PC-9 (cell line): ENCODE measurements around the gene CTDSP1. TPM values are rescaled to one million over a fixed set of nuclear protein-coding genes. Genes with fewer than 3 reads are reported as not detected.

Experiments used
- BruUV-seq: library from RNA; stranded (reverse); fragments of 400-500 nt; replicated peaks from 2 replicates; lab custom pipeline; 2021; lab: Mats Ljungman, UMichigan
- CTCF ChIA-PET: fragments of 300-600 bp; sonication (Branson Sonifier 250); formaldehyde crosslinking; loops from one replicate; lab custom pipeline; 2022; ENCODE audit warnings: antibody characterized with exemption; lab: Charles Lee
- POLR2A ChIA-PET: fragments of 300-600 bp; sonication (Branson Sonifier 250); formaldehyde crosslinking; loops from one replicate; lab custom pipeline; 2022; ENCODE audit warnings: antibody characterized with exemption; ENCODE audit not compliant: unreplicated experiment; lab: Charles Lee
- DNase-seq, 2 experiments: peaks; one replicate each; pipeline versions ENCODE4 v3.0.0 to v3.0.0-alpha.2; 2015 to 2022; ENCODE audit warnings: mixed read lengths in 1 of 2
- H2AFZ ChIP-seq: fragments of 200-600 bp; sonication (generic); 2 replicates; pipeline ENCODE4 v1.8.1; 2017; ENCODE audit warnings: antibody characterized with exemption
- H3F3A ChIP-seq: fragments of 200-600 bp; sonication (generic); 2 replicates; pipeline ENCODE4 v1.8.1; 2017; ENCODE audit warnings: antibody characterized with exemption, mild to moderate bottlenecking, low read depth; ENCODE audit not compliant: insufficient read depth
- H3K27ac ChIP-seq: fragments of 200-600 bp; sonication (generic); 2 replicates; pipeline ENCODE4 v1.6.1; 2016; ENCODE audit warnings: mixed run types
- H3K27me3 ChIP-seq: fragments of 200-600 bp; sonication (generic); 2 replicates; pipeline ENCODE4 v1.6.1; 2016; ENCODE audit warnings: low read depth, mixed run types; ENCODE audit not compliant: insufficient read depth
- H3K36me3 ChIP-seq: fragments of 200-600 bp; sonication (generic); 2 replicates; pipeline ENCODE4 v1.6.1; 2016; ENCODE audit warnings: low read depth, mixed run types
- H3K4me1 ChIP-seq: fragments of 200-600 bp; sonication (generic); replicated peaks from 2 replicates; pipeline ENCODE4 v1.6.1; 2016; ENCODE audit warnings: mixed run types; ENCODE audit not compliant: insufficient read depth
- H3K4me2 ChIP-seq: fragments of 200-600 bp; sonication (generic); 2 replicates; pipeline ENCODE4 v1.6.1; 2017; ENCODE audit warnings: mixed run types
- H3K4me3 ChIP-seq: fragments of 200-600 bp; sonication (generic); 2 replicates; pipeline ENCODE4 v1.6.1; 2016; ENCODE audit warnings: mixed run types
- H3K79me2 ChIP-seq: fragments of 200-600 bp; sonication (generic); 2 replicates; pipeline ENCODE4 v1.6.1; 2017; ENCODE audit warnings: low read depth, mixed run types
- H3K9me2 ChIP-seq: fragments of 200-600 bp; sonication (generic); 2 replicates; pipeline ENCODE4 v1.8.1; 2017; ENCODE audit warnings: mild to moderate bottlenecking; ENCODE audit not compliant: insufficient read depth
- H3K9me3 ChIP-seq: fragments of 200-600 bp; sonication (generic); 2 replicates; pipeline ENCODE4 v1.8.1; 2016; ENCODE audit warnings: low read depth; ENCODE audit not compliant: insufficient read depth
- H4K20me1 ChIP-seq: fragments of 200-600 bp; sonication (generic); 2 replicates; pipeline ENCODE4 v1.8.1; 2017; ENCODE audit not compliant: insufficient read depth
- EZH2 ChIP-seq: fragments of 200-600 bp; sonication (generic); IDR thresholded peaks from 2 replicates; pipeline ENCODE4 v1.8.0; 2017; ENCODE audit warnings: antibody characterized with exemption, low read depth
- intact Hi-C: fragments of 100-400 bp; cut with micrococcal nuclease; formaldehyde crosslinking; loops from one replicate; pipeline ENCODE4 v1.10.0; 2022; ENCODE audit not compliant: unreplicated experiment
- total RNA-seq: library from RNA; stranded (reverse); gene quantifications from 2 replicates; pipeline ENCODE4 v1.2.3, GENCODE V29; 2021
- TF ChIP-seq, protein P1 (sequence below): fragments of 200-600 bp; sonication (generic); conservative IDR thresholded peaks from 2 replicates; pipeline ENCODE4 v1.6.1; 2017; ENCODE audit warnings: mixed run types, antibody characterized with exemption, mild to moderate bottlenecking, moderate library complexity

The CTDSP1 gene
- total RNA-seq, 1 experiment from 2014 or later: 61.8 TPM

DNA sequence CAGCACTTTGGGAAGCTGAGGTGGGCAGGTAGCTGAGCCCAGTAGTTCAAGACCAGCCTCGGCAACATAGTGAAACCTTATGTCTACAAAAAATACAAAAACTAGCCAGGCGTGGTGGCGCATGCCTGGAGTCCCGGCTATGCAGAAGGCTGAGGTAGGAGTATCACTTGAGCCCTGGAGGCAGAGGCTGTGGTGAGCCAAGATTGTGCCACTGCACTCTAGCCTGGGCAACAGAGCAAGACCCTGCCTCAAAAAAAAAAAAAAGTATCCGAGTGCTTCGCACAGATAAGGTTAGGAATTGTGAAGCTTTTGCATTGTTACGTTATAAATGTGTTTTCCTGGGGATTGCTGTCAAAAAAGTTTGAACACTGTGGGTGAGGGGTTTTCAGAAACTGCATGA, 4.1 kb downstream of the CTDSP1 start:
- Histone ChIP-seq H3F3A (peaks cover 18% of the 10 kb centered on the region; the same call in 1 of the 2 replicates), H3K4me3 (no peak overlapping the region), H3K9me2 (no peaks in the 10 kb centered on the region), H3K4me2 (no peak overlapping the region), H3K4me1 (peaks cover 20% of the 10 kb centered on the region), H4K20me1 (peaks cover 6% of the 10 kb centered on the region; the same call in 1 of the 2 replicates), H3K27me3 (no peaks in the 10 kb centered on the region), H3K36me3 (no peaks in the 10 kb centered on the region), H2AFZ (no peak overlapping the region), H3K79me2 (peaks cover 24% of the 10 kb centered on the region), H3K27ac (no peak overlapping the region), H3K9me3 (no peaks in the 10 kb centered on the region)
- ChIA-PET POLR2A (interaction anchor here (0.6 kb wide), 1 partner anchor 81 kb away, joined by 4 read pairs; no protein-coding TSS in a partner anchor), CTCF (interaction anchor here (0.6 kb wide), 2 partner anchors 8 to 27 kb away, joined by 4 to 7 read pairs; no protein-coding TSS in a partner anchor)
- TF ChIP-seq, protein P1, sequence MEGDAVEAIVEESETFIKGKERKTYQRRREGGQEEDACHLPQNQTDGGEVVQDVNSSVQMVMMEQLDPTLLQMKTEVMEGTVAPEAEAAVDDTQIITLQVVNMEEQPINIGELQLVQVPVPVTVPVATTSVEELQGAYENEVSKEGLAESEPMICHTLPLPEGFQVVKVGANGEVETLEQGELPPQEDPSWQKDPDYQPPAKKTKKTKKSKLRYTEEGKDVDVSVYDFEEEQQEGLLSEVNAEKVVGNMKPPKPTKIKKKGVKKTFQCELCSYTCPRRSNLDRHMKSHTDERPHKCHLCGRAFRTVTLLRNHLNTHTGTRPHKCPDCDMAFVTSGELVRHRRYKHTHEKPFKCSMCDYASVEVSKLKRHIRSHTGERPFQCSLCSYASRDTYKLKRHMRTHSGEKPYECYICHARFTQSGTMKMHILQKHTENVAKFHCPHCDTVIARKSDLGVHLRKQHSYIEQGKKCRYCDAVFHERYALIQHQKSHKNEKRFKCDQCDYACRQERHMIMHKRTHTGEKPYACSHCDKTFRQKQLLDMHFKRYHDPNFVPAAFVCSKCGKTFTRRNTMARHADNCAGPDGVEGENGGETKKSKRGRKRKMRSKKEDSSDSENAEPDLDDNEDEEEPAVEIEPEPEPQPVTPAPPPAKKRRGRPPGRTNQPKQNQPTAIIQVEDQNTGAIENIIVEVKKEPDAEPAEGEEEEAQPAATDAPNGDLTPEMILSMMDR: no peak
- no peak for TF ChIP-seq EZH2
- no TSS peak for BruUV-seq
- DNase-seq: no peak
- intact Hi-C loops: no loop called here

DNA sequence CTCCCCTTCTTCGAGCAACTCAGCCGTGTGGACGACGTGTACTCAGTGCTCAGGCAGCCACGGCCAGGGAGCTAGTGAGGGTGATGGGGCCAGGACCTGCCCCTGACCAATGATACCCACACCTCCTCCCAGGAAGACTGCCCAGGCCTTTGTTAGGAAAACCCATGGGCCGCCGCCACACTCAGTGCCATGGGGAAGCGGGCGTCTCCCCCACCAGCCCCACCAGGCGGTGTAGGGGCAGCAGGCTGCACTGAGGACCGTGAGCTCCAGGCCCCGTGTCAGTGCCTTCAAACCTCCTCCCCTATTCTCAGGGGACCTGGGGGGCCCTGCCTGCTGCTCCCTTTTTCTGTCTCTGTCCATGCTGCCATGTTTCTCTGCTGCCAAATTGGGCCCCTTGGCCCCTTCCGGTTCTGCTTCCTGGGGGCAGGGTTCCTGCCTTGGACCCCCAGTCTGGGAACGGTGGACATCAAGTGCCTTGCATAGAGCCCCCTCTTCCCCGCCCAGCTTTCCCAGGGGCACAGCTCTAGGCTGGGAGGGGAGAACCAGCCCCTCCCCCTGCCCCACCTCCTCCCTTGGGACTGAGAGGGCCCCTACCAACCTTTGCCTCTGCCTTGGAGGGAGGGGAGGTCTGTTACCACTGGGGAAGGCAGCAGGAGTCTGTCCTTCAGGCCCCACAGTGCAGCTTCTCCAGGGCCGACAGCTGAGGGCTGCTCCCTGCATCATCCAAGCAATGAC, 4.8 kb downstream of the CTDSP1 start:
- Histone ChIP-seq H3K27ac (no peak overlapping the region), H3K4me3 (no peak overlapping the region), H2AFZ (no peak overlapping the region), H3K4me1 (peaks cover 20% of the 10 kb centered on the region), H3K4me2 (no peak overlapping the region), H3K36me3 (no peaks in the 10 kb centered on the region), H3K79me2 (peaks cover 18% of the 10 kb centered on the region), H4K20me1 (peaks cover 6% of the 10 kb centered on the region; the same call in 1 of the 2 replicates), H3F3A (peaks cover 18% of the 10 kb centered on the region; the same call in 1 of the 2 replicates), H3K9me3 (no peaks in the 10 kb centered on the region), H3K27me3 (no peaks in the 10 kb centered on the region), H3K9me2 (no peaks in the 10 kb centered on the region)
- DNase-seq: no peak
- POLR2A ChIA-PET: interaction anchor here (0.6 kb wide), 1 partner anchor 82 kb away, joined by 4 read pairs; no protein-coding TSS in a partner anchor
- CTCF ChIA-PET: interaction anchor here (0.6 kb wide), 2 partner anchors 8 to 27 kb away, joined by 4 to 12 read pairs; no protein-coding TSS in a partner anchor
- no peak for TF ChIP-seq EZH2
- TF ChIP-seq, protein P1: no peak
- BruUV-seq: no TSS peak
- intact Hi-C loops: no loop called here

DNA sequence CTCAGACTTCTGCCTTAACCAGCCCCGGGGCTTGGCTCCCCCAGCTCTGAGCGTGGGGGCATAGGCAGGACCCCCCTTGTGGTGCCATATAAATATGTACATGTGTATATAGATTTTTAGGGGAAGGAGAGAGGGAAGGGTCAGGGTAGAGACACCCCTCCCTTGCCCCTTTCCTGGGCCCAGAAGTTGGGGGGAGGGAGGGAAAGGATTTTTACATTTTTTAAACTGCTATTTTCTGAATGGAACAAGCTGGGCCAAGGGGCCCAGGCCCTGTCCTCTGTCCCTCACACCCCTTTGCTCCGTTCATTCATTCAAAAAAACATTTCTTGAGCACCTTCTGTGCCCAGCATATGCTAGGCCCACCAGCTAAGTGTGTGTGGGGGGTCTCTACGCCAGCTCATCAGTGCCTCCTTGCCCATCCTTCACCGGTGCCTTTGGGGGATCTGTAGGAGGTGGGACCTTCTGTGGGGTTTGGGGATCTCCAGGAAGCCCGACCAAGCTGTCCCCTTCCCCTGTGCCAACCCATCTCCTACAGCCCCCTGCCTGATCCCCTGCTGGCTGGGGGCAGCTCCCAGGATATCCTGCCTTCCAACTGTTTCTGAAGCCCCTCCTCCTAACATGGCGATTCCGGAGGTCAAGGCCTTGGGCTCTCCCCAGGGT, 5.5 kb downstream of the CTDSP1 start:
- no peak for TF ChIP-seq EZH2
- TF ChIP-seq, protein P1: no peak
- Histone ChIP-seq H3K4me2 (peak overlapping the region; percentile 85), H3K79me2 (peaks cover 15% of the 10 kb centered on the region), H3K36me3 (no peaks in the 10 kb centered on the region), H2AFZ (no peak overlapping the region), H3K27me3 (no peaks in the 10 kb centered on the region), H3K27ac (peak overlapping the region; percentile 58), H3K9me2 (no peaks in the 10 kb centered on the region), H4K20me1 (peaks cover 6% of the 10 kb centered on the region; the same call in 1 of the 2 replicates), H3K9me3 (no peaks in the 10 kb centered on the region), H3K4me1 (peaks cover 20% of the 10 kb centered on the region), H3F3A (peaks cover 18% of the 10 kb centered on the region; the same call in 1 of the 2 replicates), H3K4me3 (peak overlapping the region; percentile 54; the same call in 1 of the 2 replicates)
- intact Hi-C loops: no loop called here
- no peak for DNase-seq
- BruUV-seq: no TSS peak
- POLR2A ChIA-PET: interaction anchor here (0.6 kb wide), 1 partner anchor 107 kb away, joined by 7 read pairs; no protein-coding TSS in a partner anchor
- CTCF ChIA-PET: interaction anchor here (1.6 kb wide), 1 partner anchor 132 kb away, joined by 4 read pairs; no protein-coding TSS in a partner anchor
